Measurements from ENCODE around the gene ITPR1.

ITPR1 gene

DNA sequence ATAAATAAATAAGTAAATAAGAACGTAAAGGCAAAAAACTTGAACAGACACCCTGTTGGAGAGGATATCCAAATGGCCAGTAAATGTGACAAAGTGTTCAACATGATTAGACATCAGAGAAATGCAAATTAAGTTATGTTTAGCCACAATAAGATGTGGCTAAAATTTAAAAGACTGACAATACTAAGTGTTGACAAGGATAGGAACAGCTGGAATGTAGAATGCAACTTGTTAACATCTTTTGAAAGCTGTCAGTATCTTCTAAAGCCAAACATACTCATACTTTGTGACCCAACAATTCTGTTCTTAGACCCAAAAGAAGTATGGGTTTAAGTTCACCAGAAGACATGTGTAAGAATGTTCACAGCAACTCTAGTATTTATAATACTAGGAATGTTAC lies 197.1 kb downstream of the ITPR1 start:
- DNase-seq = no peak

DNA sequence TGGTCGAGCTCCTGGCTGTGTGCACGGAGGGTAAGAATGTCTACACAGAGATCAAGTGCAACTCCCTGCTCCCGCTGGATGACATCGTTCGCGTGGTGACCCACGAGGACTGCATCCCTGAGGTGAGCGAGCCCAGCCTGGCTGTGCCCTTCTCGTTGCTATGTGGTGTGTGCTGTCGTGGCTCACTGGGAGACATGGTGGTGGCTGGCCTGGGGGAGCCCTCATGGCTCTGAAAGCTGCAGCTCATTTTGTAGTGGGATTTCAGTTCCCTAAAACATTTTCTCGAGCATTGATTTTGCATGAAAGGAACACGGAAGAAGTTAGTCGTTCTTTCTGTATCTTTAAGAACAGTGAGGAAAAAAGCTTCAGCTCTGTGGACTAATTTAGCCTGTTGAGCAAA lies 200.5 kb downstream of the ITPR1 start:
- DNase-seq = no peak

DNA sequence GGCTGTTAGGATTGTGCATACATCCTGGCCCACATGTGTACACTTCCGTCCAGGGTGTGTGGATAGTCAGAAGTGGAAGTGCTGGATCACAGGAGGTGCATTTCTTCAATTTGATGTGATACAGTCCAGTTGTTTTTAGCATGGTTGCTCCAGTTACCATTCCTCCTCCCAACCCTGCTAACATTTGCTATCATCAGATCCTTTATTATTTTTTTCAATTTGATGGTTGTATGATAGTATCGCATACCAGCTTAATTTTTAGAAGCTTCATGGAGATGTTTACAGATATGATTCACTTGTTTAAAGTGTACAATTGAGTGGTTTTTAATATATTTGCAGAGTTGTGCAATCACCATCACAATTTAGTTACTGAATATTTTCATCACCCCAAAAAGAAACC lies 202.7 kb downstream of the ITPR1 start:
- DNase-seq = no peak

DNA sequence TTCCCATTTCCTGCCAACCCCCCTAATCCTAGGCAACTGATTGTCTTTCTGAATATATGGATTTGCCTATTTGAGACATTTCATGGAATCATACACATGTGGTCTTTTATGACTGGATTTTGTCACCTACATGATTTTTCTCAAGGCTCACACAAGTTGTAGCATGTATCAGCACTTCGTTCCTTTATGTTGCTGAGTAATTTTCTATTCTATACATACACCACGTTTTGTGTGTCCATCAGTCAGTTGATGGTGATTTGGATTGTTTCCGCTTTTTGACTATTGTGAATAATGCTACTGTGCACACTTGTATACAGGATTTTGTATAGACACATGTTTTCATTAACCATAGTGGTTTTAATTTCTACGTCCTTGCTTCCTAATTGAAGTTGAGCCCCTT lies 203.1 kb downstream of the ITPR1 start:
- DNase-seq = no peak

DNA sequence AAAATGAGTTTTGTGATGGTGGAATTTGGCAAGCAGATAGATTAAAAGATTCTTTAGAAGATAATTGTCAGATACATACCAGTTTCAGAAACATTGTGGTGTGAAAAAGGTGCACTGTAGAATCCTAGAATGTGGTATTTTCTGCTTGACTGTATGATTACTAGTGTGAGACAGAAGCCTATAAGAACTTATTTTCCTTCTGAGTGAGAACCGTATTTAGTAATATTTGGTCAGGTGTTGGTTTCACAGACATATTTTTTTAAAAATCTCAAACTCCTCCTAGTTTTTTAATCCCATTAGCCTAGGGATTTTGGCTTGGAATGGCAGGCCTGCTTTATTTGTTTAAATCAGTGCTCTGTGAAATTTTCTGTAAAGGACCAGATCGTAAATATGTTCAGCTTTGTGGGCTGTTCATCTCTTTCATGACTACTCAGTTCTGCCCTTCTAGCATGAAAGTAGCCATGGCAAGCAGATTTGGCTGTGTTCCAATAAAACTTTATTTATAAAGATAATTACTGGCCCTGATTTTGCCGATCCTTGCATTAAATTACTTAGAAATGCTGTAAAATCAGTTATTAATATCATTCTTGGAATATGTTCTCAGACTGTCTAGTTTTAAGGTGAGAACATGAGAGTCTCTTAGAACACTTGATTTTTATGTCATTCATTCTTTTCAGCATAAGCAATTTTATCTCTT lies 205.1 kb downstream of the ITPR1 start:
- no peak for DNase-seq

DNA sequence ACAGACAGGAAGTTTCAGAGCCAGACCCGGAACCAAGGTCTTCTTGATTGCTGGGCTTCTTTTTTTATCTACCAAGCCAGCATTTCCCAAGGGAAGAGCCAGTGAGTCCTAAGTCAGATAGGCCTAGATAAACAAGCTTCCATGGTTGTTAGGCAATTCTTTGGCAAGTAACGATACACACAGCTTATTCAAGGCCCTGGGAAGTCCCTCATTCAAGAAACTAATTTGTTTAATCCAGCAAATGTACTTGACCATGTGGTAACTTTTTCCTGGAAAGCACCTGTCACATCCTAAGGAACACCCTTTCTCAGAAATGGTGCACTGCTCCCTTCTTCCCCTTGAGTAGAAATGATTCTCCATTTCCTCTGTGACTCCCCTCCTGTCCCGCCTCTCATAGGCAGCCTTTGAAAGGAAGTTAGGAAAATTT lies 209.9 kb downstream of the ITPR1 start:
- no peak for DNase-seq

DNA sequence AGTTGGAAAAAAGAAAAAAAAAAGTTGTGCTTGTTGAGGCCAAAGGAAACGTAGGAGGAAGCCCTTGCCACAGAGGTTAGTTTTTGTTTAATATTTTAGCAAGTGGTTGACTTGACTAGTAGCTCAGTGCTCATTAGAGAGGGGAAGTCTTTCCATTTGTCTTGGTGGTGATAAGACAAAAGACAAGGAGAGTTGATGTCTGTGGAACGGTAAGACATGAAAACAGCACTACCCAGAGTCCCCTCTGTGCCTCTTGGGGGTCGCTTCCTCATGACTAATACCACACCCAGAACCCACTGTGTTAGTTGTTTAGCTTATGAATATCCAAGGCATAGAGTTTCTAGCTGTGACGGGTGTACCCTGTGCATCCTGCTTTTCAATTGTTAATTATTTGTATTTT lies 211.4 kb downstream of the ITPR1 start:
- DNase-seq = no peak

DNA sequence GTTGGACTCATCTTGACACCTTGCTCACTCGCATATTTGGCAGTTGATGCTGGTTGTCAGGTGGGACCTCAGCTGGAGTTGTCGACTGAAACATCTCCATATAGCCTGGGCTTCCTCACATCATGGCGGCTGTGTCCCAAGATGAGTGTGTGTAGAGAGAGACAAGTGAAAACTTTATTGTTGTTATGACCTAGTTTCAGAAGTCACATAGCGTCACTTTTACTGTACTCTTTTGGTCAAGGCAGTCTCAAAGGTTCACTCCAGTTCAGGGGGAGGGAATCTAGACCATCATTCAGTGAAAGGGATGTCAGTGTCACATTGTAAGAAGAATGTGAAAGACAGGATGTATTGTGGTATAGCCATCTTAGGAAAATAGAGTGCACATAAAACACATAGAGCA lies 214.2 kb downstream of the ITPR1 start:
- DNase-seq = no peak

DNA sequence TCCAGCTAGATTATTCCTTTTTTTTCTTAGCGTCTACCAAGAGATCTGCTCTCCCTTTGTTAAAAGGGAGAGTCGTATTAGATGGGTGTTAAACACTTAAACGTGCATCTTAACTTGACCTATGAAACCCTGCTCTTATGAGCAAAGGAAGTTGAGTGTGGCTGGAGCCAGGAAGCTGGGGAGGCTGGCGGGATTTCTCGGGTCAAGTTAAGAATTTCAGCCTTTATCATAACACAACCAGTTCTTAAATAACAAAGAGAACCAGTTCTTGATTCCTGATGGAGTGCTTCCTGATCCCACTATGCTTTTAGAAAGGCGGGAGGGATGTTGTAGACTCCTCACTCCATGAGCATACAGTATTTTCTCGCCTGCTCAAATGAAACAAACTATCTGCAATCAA lies 215.1 kb downstream of the ITPR1 start:
- no peak for DNase-seq

DNA sequence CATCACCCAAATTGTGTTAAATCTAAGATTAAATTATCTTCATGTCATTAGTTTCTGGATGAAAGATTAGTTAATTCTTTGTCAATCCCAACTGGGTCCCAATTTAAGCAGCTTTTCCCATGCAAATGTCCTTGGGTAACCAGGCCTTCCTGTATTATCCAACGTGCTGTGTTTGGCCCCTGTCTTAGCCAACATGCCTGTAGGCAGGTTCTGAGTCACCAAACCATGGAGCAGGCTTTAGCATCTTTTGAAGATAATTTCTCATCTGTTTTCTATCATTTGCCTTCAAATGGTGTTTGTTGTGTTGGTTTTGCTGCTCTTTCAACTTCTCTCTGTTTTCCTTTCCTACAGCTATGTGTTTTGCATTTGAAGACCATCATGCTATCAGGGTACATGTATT lies 216.2 kb downstream of the ITPR1 start:
- DNase-seq = no peak

DNA sequence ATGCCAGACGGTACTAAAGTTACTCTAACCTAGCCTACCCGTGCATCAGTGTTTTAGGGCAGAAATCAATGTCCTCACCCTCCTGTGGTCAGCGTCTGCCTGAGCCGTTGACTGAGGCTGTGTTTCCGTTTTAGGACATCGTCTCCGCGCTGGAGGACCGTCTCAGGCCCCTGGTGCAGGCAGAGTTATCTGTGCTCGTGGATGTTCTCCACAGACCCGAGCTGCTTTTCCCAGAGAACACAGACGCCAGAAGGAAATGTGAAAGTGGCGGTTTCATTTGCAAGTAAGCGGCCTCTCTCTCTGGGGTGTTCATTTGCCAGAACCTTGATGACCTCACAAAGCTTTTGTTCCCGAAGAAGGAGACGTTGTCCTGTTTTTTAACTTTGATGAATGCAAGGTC lies 217.0 kb downstream of the ITPR1 start:
- DNase-seq = no peak

DNA sequence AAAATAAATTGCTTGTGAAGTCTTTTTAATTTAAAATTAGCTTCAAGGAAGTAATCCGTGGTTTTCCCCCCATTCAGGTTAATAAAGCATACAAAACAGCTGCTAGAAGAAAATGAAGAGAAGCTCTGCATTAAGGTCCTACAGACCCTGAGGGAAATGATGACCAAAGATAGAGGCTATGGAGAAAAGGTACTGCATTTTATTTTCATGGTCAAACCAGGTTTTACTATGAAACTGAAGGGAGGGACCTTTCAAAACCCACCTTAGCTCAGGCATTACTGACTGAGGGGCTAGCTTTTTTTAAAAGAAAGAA lies 218.5 kb downstream of the ITPR1 start:
- DNase-seq = no peak

DNA sequence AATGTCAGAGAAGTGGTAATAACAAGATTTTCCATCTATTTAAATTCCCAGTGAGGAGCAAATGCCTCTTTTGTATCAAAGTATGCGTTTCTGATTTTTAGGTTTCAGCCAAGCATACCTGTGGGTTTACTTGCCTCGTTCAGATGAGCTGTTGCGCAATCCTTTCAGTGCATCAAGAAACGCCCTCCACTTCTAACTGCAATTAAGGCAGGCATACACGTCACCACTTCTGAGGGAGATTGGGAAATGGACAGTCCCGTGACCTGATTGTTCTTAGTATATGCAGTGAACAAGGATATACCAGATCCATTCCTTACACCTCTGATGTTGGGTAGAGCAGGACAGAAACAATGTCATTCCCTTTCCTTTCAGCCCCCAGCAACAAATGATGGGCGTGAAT lies 219.0 kb downstream of the ITPR1 start:
- DNase-seq = no peak

DNA sequence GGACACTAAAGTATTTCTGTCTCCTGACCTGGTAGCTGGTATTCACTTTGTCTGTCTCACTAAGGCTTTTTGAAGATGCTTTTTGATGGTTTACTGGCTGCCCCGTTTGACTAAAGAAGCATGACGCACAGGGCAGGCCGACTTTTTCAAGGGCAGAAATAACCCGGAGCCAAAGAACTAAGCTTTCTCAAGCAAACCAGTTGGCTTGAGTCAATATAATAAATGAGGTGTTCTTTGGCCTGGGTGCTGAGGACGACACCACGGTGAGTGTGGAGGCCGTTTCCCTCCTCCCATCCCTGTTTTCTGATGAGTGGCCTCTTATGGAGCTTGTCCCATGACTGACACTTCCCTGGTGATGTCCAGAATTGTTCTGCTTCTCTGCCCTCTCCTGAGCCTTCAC lies 220.9 kb downstream of the ITPR1 start:
- no peak for DNase-seq

DNA sequence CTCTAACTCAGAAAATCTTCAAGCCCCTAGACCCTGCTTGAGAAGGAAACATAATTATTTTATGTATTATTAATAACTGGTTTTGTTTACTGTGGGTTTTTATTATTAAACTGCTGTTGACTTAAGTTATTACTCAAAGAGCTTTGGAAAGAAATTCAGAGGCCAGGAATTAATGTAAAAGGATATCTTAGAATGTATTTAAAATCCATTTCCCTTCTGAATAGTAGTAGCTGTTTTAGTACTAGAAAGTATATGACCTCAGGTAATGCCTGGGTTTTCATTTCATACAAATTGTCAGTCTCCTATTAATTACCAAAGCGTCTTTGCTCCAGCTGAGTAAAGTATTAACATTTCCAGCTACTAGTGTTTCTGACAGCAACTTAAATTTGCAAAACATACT lies 223.1 kb downstream of the ITPR1 start:
- DNase-seq = no peak

DNA sequence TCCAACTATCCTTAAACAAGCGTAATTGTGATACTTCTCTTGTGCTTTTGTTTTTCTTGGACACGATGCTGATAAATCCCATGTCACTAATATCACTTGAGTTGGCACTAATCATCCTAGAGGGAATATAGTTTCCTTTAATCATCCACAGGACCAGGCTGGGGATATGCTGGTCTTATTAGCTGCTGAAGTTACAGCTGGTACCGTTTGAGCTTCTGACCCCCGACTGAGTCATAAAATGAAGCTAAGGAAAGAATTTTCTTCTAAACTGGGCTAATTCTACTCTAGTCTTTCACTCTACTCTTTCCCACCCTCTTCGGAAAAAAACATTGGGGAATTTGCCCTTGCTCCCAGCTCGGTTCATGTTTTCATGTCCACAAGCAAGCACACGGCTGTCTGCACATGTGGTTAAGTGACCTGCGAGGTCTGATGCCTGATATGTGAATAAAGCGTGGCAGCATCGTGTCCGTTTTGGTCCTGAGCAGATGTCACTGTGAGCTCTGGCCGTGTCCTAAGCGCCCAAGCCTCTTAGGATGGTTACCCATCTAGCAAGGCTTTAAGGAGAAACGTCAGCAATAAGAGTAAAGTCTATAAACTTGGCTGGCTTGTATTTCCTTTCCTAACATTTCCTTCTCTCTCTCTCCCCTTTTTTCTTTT lies 223.7 kb downstream of the ITPR1 start:
- DNase-seq = no peak

DNA sequence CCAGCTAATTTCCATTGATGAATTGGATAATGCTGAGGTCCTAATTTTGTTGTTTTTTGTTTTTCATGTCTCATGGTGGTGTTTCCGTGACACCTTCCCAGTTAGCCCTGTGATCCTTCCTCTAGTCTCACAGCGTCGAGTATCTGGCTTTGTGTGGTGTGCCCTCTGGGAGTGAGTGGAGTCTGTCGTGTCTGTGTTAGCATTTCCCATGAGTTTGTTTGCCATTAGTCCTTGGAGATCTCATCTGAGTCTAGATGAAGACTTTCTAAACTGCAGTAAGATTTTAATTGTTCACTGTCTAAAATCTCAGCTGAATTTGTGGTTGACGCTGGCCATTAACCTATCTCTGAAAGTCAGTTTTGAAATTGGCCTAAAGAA lies 224.2 kb downstream of the ITPR1 start:
- DNase-seq = no peak

DNA sequence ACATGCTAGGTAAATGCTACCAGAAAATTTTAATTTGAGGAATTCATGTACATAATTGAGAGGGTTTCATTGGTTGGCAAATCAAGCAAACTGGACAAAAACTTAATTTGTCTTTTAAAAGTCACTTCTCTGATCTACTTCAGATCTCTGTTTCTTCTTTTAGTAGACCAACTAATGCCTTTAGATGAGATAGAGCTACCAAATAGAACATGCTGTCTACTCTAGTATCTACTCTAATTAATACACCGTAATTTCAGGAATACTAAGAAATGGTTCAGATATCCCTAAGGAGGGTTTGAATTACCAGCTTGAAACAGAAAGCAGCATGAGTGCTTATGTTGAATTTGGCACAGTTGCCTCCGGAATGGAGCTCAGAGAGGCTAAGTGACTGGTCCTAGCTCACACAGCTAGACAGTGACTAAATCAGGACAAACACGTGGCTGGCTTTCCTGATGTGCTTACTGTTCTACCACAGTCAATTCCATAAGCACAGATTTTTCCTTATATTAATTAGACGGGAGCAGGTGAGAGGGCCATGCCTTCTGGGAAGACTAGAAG lies 225.1 kb downstream of the ITPR1 start:
- DNase-seq = no peak

DNA sequence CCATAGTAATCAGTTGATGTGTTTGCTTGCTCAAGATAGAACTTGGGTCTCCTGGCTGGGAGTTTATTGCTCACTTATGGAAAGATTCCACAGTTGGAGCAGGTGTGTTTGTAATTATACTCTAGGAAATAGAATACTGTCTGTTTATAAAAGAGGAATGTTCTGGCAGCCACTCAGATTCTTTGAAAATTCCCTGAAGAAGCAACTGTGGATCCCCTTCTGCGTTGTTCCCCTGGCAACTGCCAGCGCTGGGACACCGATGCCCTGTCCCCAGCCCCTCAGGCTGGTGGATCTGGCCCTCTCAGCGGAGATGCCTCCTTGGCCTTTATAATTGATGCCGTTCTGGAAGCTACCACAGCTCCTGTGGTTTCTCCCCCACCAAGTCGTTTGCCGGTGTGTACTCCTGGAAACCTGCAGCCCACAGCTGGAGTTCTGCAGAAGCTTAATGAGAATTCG lies 225.9 kb downstream of the ITPR1 start:
- no peak for DNase-seq

DNA sequence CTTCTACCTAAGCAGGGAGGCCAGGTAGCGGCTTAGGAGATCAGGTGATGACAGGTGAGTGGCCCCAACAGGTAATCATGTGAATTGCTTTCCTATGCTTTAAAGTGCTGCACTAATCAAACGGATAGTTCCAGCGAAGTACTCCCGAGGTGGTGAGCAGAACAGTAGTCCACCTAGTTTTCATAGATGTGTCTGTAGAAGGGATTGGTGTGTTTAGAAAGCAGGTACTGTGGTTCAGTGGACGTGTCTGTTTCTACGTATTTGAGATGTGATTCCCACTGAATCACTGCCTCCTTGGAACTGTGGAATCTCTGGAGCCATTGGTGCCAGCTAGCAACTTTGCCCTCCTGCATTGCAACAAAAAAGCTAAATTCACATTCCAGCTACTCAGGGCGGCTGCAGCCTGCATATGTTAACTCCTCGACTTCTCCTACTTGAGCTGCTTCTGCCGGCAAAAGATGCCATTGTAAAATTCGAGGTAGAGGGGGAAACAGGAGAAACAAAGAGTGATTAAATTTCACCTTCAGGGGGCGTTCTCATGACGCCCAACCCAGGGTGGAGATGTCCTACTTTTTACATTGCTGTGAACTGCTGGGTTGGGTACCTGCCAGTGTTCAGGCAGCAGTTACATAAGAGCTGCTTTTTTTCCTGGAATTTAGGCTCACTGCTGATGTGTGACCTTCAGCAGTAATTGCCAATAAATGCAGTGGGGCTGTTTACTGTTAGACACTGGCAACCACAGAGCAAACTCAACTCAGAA lies 227.3 kb downstream of the ITPR1 start:
- no peak for DNase-seq

DNA sequence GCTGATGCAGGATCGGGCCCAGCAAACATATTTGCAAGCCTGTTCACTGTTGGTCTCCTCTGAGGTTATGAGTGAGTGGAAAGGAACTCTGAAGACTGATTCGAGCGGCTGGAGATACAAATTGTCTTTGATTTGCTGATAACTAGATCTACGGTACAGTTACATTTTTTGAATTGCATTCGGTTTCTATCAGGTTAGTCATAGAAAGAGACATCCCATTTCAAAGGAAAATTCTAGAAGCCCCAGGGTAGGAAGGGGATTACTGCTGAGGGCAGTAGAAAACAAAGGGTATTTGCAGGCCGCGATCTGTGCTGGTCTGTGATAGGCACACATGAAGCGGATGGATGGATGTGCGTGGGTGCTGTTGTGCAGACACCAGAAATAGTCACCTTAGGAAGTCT lies 228.4 kb downstream of the ITPR1 start:
- DNase-seq = no peak

DNA sequence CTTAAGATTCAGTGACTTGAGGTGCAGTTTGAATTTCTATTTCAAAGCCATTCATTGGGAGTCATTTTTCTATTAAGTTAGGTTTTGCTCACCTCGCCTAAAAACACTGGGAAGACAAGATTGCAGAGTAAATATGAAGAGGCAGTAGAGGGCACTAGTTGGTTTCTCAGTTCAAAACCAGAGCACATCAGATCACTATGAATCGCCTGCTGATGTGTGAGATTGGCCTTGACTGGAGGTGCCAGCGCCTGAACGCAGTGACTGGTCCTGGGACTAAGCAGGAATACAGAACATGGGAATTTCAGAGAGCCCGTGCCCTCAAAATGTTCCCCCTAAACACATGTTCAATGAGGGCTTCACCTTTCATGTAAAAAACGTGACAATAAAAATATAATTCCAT lies 229.0 kb downstream of the ITPR1 start:
- DNase-seq = no peak

DNA sequence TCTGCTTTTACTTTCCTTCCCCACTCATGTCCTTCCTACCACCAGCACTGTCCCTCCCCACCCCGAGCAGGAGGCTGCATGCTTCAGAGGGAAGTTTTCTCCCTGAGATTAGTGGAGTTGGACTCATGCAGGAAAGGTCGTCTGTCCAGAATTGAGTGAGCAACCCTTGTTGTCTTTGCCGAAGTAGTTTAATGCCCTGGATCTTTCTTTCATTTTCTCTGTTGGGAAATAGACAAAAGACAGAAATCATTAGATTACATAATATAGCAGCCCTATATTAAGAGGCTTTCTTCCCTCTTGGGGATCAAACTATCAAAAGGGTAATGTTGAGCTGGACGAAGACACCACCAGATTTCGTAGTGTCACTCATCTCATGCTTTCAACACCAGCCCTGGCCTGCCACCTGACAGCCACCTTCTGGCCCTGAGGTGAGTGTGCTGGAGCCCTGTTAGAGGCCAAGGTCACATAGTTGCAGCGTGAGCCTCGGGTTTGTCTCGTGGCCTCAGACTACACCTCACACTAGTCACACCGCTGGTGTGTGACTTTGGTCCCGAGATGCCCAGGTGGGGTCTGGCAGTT lies 231.0 kb downstream of the ITPR1 start:
- no peak for DNase-seq

DNA sequence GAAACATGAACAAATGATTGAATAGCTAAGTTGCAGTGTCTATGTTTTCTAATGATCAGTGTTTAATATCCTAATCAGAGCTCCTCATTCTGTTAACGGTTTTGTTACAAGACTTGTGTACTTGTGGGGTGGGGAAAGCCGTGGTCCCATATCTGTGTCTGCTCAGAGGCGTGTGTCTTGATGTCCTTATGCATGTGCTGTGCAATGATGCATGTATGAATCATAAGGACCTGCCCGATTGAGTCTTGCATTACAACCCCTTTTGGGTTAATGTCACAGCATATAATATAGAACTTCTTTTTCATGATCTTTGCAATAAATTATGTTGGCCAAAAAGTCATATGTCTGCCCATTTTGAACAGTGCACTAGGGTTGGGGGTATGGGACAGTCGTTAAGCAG lies 233.4 kb downstream of the ITPR1 start:
- DNase-seq = no peak
